PC-9 (cell line): ENCODE measurements around the gene BTN2A1. TPM values are rescaled to one million over a fixed set of nuclear protein-coding genes. Genes with fewer than 3 reads are reported as not detected.

Experiments
- BruUV-seq: library from RNA; stranded (reverse); fragments of 400-500 nt; replicated peaks from 2 replicates; lab custom pipeline; 2021; lab: Mats Ljungman, UMichigan
- CTCF ChIA-PET: fragments of 300-600 bp; sonication (Branson Sonifier 250); formaldehyde crosslinking; loops from one replicate; lab custom pipeline; 2022; ENCODE audit warnings: antibody characterized with exemption; lab: Charles Lee
- POLR2A ChIA-PET: fragments of 300-600 bp; sonication (Branson Sonifier 250); formaldehyde crosslinking; loops from one replicate; lab custom pipeline; 2022; ENCODE audit warnings: antibody characterized with exemption; ENCODE audit not compliant: unreplicated experiment; lab: Charles Lee
- DNase-seq, 2 experiments: peaks; one replicate each; pipeline versions ENCODE4 v3.0.0 to v3.0.0-alpha.2; 2015 to 2022; ENCODE audit warnings: mixed read lengths in 1 of 2
- H2AFZ ChIP-seq: fragments of 200-600 bp; sonication (generic); 2 replicates; pipeline ENCODE4 v1.8.1; 2017; ENCODE audit warnings: antibody characterized with exemption
- H3F3A ChIP-seq: fragments of 200-600 bp; sonication (generic); 2 replicates; pipeline ENCODE4 v1.8.1; 2017; ENCODE audit warnings: antibody characterized with exemption, mild to moderate bottlenecking, low read depth; ENCODE audit not compliant: insufficient read depth
- H3K27ac ChIP-seq: fragments of 200-600 bp; sonication (generic); 2 replicates; pipeline ENCODE4 v1.6.1; 2016; ENCODE audit warnings: mixed run types
- H3K27me3 ChIP-seq: fragments of 200-600 bp; sonication (generic); 2 replicates; pipeline ENCODE4 v1.6.1; 2016; ENCODE audit warnings: low read depth, mixed run types; ENCODE audit not compliant: insufficient read depth
- H3K36me3 ChIP-seq: fragments of 200-600 bp; sonication (generic); 2 replicates; pipeline ENCODE4 v1.6.1; 2016; ENCODE audit warnings: low read depth, mixed run types
- H3K4me1 ChIP-seq: fragments of 200-600 bp; sonication (generic); replicated peaks from 2 replicates; pipeline ENCODE4 v1.6.1; 2016; ENCODE audit warnings: mixed run types; ENCODE audit not compliant: insufficient read depth
- H3K4me2 ChIP-seq: fragments of 200-600 bp; sonication (generic); 2 replicates; pipeline ENCODE4 v1.6.1; 2017; ENCODE audit warnings: mixed run types
- H3K4me3 ChIP-seq: fragments of 200-600 bp; sonication (generic); 2 replicates; pipeline ENCODE4 v1.6.1; 2016; ENCODE audit warnings: mixed run types
- H3K79me2 ChIP-seq: fragments of 200-600 bp; sonication (generic); 2 replicates; pipeline ENCODE4 v1.6.1; 2017; ENCODE audit warnings: low read depth, mixed run types
- H3K9me2 ChIP-seq: fragments of 200-600 bp; sonication (generic); 2 replicates; pipeline ENCODE4 v1.8.1; 2017; ENCODE audit warnings: mild to moderate bottlenecking; ENCODE audit not compliant: insufficient read depth
- H3K9me3 ChIP-seq: fragments of 200-600 bp; sonication (generic); 2 replicates; pipeline ENCODE4 v1.8.1; 2016; ENCODE audit warnings: low read depth; ENCODE audit not compliant: insufficient read depth
- H4K20me1 ChIP-seq: fragments of 200-600 bp; sonication (generic); 2 replicates; pipeline ENCODE4 v1.8.1; 2017; ENCODE audit not compliant: insufficient read depth
- EZH2 ChIP-seq: fragments of 200-600 bp; sonication (generic); IDR thresholded peaks from 2 replicates; pipeline ENCODE4 v1.8.0; 2017; ENCODE audit warnings: antibody characterized with exemption, low read depth
- intact Hi-C: fragments of 100-400 bp; cut with micrococcal nuclease; formaldehyde crosslinking; loops from one replicate; pipeline ENCODE4 v1.10.0; 2022; ENCODE audit not compliant: unreplicated experiment
- total RNA-seq: library from RNA; stranded (reverse); gene quantifications from 2 replicates; pipeline ENCODE4 v1.2.3, GENCODE V29; 2021
- TF ChIP-seq, protein P1 (sequence below): fragments of 200-600 bp; sonication (generic); conservative IDR thresholded peaks from 2 replicates; pipeline ENCODE4 v1.6.1; 2017; ENCODE audit warnings: mixed run types, antibody characterized with exemption, mild to moderate bottlenecking, moderate library complexity

BTN2A1 gene
- total RNA-seq, 1 experiment from 2014 or later: 19.5 TPM

DNA sequence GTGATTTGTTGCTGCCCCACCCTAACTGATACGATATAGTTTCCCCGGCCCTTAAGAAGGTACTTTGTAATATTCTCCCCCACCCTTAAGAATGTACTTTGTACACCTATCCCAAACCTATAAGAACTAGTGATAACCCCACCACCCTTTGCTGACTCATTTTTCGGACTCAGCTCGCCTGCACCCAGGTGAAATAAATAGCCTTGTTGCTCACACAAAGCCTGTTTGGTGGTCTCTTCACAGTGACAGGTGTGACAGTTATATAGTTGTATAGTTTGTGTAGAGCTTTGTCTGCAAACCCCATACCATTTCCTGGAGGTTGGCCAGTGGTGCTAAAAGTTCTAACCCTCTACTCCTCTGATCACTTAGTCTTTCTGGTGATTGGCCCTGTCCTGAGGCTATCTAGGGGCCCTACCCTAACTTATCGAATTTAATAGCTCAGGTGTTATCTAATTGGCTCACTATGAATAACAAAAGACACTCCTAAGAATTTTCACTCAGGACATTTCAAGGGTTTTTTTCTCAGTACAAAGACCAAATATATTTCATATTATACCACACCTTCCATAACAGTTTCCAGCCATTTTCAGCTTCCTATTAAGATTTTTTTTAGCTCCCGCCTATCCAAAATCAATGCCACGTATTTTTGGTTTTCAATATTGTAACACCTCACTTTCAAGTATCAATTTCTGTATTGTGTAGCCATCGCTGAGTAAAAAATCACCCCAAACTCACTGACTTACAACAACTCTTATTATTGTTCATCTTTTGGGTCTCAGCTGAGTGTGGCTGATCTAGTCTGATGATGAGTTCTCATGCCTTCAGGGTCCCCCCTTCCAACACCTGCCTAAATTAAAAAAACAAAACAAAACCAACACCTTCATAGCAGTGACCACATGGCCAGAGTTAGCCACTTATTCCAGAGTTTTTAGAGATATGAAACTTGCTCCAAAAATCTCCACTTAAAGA lies 32.5 kb downstream of the BTN2A1 start:
- TF ChIP-seq, protein P1, sequence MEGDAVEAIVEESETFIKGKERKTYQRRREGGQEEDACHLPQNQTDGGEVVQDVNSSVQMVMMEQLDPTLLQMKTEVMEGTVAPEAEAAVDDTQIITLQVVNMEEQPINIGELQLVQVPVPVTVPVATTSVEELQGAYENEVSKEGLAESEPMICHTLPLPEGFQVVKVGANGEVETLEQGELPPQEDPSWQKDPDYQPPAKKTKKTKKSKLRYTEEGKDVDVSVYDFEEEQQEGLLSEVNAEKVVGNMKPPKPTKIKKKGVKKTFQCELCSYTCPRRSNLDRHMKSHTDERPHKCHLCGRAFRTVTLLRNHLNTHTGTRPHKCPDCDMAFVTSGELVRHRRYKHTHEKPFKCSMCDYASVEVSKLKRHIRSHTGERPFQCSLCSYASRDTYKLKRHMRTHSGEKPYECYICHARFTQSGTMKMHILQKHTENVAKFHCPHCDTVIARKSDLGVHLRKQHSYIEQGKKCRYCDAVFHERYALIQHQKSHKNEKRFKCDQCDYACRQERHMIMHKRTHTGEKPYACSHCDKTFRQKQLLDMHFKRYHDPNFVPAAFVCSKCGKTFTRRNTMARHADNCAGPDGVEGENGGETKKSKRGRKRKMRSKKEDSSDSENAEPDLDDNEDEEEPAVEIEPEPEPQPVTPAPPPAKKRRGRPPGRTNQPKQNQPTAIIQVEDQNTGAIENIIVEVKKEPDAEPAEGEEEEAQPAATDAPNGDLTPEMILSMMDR: no peak
- TF ChIP-seq EZH2: no peak
- Histone ChIP-seq H3K27me3 (no peaks in the 10 kb centered on the region), H4K20me1 (no peaks in the 10 kb centered on the region), H3K4me1 (no peaks in the 10 kb centered on the region), H3K9me3 (no peaks in the 10 kb centered on the region), H3K36me3 (no peaks in the 10 kb centered on the region), H2AFZ (no peak overlapping the region), H3K4me3 (no peak overlapping the region), H3K4me2 (no peak overlapping the region), H3K79me2 (no peaks in the 10 kb centered on the region), H3F3A (no peaks in the 10 kb centered on the region), H3K9me2 (no peaks in the 10 kb centered on the region), H3K27ac (no peak overlapping the region)
- DNase-seq: no peak
- no TSS peak for BruUV-seq
- POLR2A ChIA-PET: interaction anchor here (0.5 kb wide), 1 partner anchor 9 kb away, joined by 7 read pairs; no protein-coding TSS in a partner anchor
- intact Hi-C loops: no loop called here
- CTCF ChIA-PET: no interaction called here

DNA sequence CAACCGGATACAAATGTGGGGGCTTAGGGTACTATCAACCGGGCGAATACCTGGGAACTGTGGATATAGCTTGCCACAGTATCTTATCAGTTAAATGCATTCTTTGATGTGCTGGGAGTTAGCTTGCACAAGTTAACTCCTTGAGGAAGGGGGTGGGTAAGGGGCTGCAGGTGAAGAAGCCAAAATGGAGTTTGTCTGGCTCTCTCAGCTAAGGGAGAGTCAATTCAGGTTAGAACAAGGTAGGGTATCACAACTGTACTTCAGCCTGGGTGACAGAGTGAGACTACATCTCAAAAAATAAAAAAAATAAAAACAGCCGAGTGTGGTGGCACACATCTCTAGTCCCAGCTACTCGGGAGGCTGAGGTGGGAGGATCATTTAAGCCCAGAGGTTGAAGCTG lies 33.8 kb downstream of the BTN2A1 start:
- Histone ChIP-seq H3K4me1 (no peaks in the 10 kb centered on the region), H3F3A (no peaks in the 10 kb centered on the region), H3K36me3 (no peaks in the 10 kb centered on the region), H3K4me3 (no peak overlapping the region), H2AFZ (no peak overlapping the region), H3K79me2 (no peaks in the 10 kb centered on the region), H3K27me3 (no peaks in the 10 kb centered on the region), H3K27ac (no peak overlapping the region), H3K9me3 (no peaks in the 10 kb centered on the region), H4K20me1 (no peaks in the 10 kb centered on the region), H3K9me2 (no peaks in the 10 kb centered on the region), H3K4me2 (no peak overlapping the region)
- intact Hi-C loops: no loop called here
- BruUV-seq: no TSS peak
- no peak for DNase-seq
- POLR2A ChIA-PET: interaction anchor here (0.6 kb wide), 1 partner anchor 22 kb away, joined by 5 read pairs; no protein-coding TSS in a partner anchor
- CTCF ChIA-PET: interaction anchor here (0.6 kb wide), 1 partner anchor 63 kb away, joined by 6 read pairs; no protein-coding TSS in a partner anchor
- TF ChIP-seq, protein P1: no peak
- TF ChIP-seq EZH2: no peak

DNA sequence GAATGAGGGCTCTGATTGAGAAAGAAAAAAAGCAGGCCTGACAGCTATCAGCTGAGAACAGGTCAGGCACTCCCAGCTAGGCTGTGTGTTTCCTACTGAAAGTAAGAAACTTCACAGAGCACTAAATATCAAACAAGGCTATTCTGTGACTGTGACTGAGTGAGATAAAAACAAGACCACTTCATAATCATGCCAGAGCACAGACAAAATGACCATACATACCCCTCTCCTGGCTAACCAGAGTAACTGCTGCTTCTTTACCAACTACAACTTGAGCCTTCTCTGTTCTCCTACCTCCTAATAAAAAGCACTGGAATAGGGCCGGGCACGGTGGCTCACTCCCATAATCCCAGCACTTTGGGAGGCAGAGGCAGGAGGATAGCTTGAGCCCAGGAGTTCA lies 35.5 kb downstream of the BTN2A1 start:
- Histone ChIP-seq H3F3A (no peaks in the 10 kb centered on the region), H3K9me2 (no peaks in the 10 kb centered on the region), H3K4me3 (no peak overlapping the region), H3K79me2 (no peaks in the 10 kb centered on the region), H3K4me1 (no peaks in the 10 kb centered on the region), H4K20me1 (no peaks in the 10 kb centered on the region), H3K4me2 (no peak overlapping the region), H3K27me3 (no peaks in the 10 kb centered on the region), H3K9me3 (no peaks in the 10 kb centered on the region), H3K27ac (no peak overlapping the region), H3K36me3 (no peaks in the 10 kb centered on the region), H2AFZ (no peak overlapping the region)
- no TSS peak for BruUV-seq
- POLR2A ChIA-PET: no interaction called here
- CTCF ChIA-PET: no interaction called here
- no peak for DNase-seq
- intact Hi-C loops: no loop called here
- TF ChIP-seq, protein P1: 0 out of 2 replicates have a peak, but pooled peaks have one; percentile 36
- TF ChIP-seq EZH2: no peak
